GM12878 (cell line): ENCODE data around the gene SORT1. TPM values are rescaled to one million over a fixed set of nuclear protein-coding genes. Genes with fewer than 3 reads are reported as not detected.

Experiments
- ATAC-seq: fragments of 200-7000 bp; cut with Tn5 transposase; 3 replicates; pipeline ENCODE4 v1.9.1; 2020; ENCODE audit warnings: mild to moderate bottlenecking, moderate library complexity
- BruUV-seq: library from RNA; stranded (reverse); fragments of 400-500 nt; replicated peaks from 2 replicates; lab custom pipeline; 2021; lab: Mats Ljungman, UMichigan
- CTCF ChIA-PET: fragments of 300-600 bp; sonication (Branson Sonifier 250); formaldehyde crosslinking; extraction: SDS; loops from one replicate; lab custom pipeline; 2021; ENCODE audit warnings: inconsistent platforms; lab: Yijun Ruan, JAX
- POLR2A ChIA-PET: fragments of 350-600 bp; formaldehyde crosslinking; extraction: SDS; loops from one replicate; lab custom pipeline; 2021; ENCODE audit warnings: inconsistent platforms; lab: Charles Lee
- RAD21 ChIA-PET: fragments of 300-600 bp; sonication (Branson Sonifier 250); formaldehyde crosslinking; loops from one replicate; lab custom pipeline; 2023; ENCODE audit warnings: antibody characterized with exemption; ENCODE audit not compliant: unreplicated experiment; lab: Charles Lee
- SMC1A ChIA-PET: fragments of 300-600 bp; sonication (Branson Sonifier 250); formaldehyde crosslinking; loops from one replicate; lab custom pipeline; 2023; ENCODE audit not compliant: unreplicated experiment, uncharacterized antibody; lab: Charles Lee
- DNase-seq: peaks from one replicate; pipeline ENCODE4 v3.0.0-alpha.2; 2011; ENCODE audit warnings: low read depth, low spot score
- FAIRE-seq: peaks from 3 replicates; lab custom pipeline; 2011; peaks lifted over from hg19 to GRCh38; lab: Jason Lieb, UNC
- H2AFZ ChIP-seq: 2 replicates; pipeline ENCODE4 v1.6.0; 2011; ENCODE audit warnings: low read depth, low read length, control low read depth; ENCODE audit not compliant: control insufficient read depth
- H3K27ac ChIP-seq: 2 replicates; pipeline ENCODE4 v1.5.1; 2011; ENCODE audit warnings: control low read depth; ENCODE audit not compliant: control insufficient read depth, insufficient read depth
- H3K27me3 ChIP-seq, 2 experiments: replicated peaks in 1 of 2; 2 replicates each; pipeline versions ENCODE4 v1.6.0 to v1.6.1; 2011; ENCODE audit warnings: low read length in 1 of 2; ENCODE audit not compliant: control insufficient read depth in 2 of 2, insufficient read depth in 2 of 2
- H3K36me3 ChIP-seq, 2 experiments: 2 replicates each; pipeline ENCODE4 v1.5.1; 2011; ENCODE audit warnings: low read length in 1 of 2; ENCODE audit not compliant: control insufficient read depth in 2 of 2, insufficient read depth in 2 of 2
- H3K4me1 ChIP-seq: 2 replicates; pipeline ENCODE4 v1.6.1; 2011; ENCODE audit warnings: mild to moderate bottlenecking, low read length, moderate library complexity, mixed read lengths; ENCODE audit not compliant: control insufficient read depth, insufficient read depth
- H3K4me2 ChIP-seq: 2 replicates; pipeline ENCODE4 v1.6.0; 2011; ENCODE audit warnings: control low read depth; ENCODE audit not compliant: control insufficient read depth, insufficient read depth
- H3K4me3 ChIP-seq: fragments of 200-600 bp; sonication (generic); 2 replicates; pipeline ENCODE4 v1.5.1; 2016
- H3K79me2 ChIP-seq: 2 replicates; pipeline ENCODE4 v1.6.0; 2011; ENCODE audit warnings: low read length; ENCODE audit not compliant: control insufficient read depth, insufficient read depth
- H3K9ac ChIP-seq: 2 replicates; pipeline ENCODE4 v1.8.0; 2011; ENCODE audit warnings: low read length, control low read depth, mixed read lengths; ENCODE audit not compliant: control insufficient read depth, insufficient read depth
- H3K9me3 ChIP-seq: replicated peaks from 3 replicates; pipeline ENCODE4 v1.5.1; 2011; ENCODE audit warnings: mild to moderate bottlenecking, low read length; ENCODE audit not compliant: control insufficient read depth, insufficient read depth
- H4K20me1 ChIP-seq: 2 replicates; pipeline ENCODE4 v1.6.0; 2011; ENCODE audit not compliant: control insufficient read depth, insufficient read depth
- POLR2AphosphoS5 ChIP-seq: IDR thresholded peaks from 2 replicates; pipeline ENCODE4 v1.6.1; 2011; ENCODE audit warnings: mild to moderate bottlenecking, low read length, inconsistent platforms
- TBL1XR1 ChIP-seq: IDR thresholded peaks from 2 replicates; pipeline ENCODE4 v1.6.1; 2012; ENCODE audit warnings: low read depth, low read length, improper control_type of control experiment
- WGBS: methylation state at CpG from one replicate; pipeline ENCODE4 v1.1.6; 2016; ENCODE audit warnings: low lambda C conversion rate; ENCODE audit not compliant: insufficient replicate concordance, insufficient coverage; ENCODE audit errors: missing lambda C conversion rate; 5-methylcytosine and 5-hydroxymethylcytosine counted together
- in situ Hi-C: fragments of 300-500 bp; cut with MboI; formaldehyde crosslinking; loops from 9 replicates; pipeline ENCODE4 v1.14.3; 2018; ENCODE audit warnings: mixed read lengths
- intact Hi-C: fragments of 100-400 bp; cut with micrococcal nuclease; formaldehyde crosslinking; loops from one replicate; pipeline ENCODE4 v1.14.2; 2022; ENCODE audit not compliant: unreplicated experiment
- polyA plus RNA-seq, 11 experiments: library from polyadenylated mRNA; depleted of rRNA in 4 of 11; unstranded in 6 of 11; stranded (reverse) in 5 of 11; fragments of >200 nt; fragmentation: Nextera tagmentation in 4 of 11; fragmentation: Illumina TruSeq in 1 of 11; extraction: Ambion mirVana in 4 of 11; extraction: Trizol in 1 of 11; gene quantifications; 1 replicate in 1 of 11; 2 replicates in 10 of 11; pipeline versions ENCODE4 v1.2.1 to v1.2.3, GENCODE V29; 2011 to 2016; ENCODE audit warnings: inconsistent platforms in 2 of 11, missing spikeins in 2 of 11, low read depth in 1 of 11
- total RNA-seq, 4 experiments: library from RNA; depleted of rRNA in 3 of 4; stranded (reverse); fragments of >200 nt in 3 of 4; fragmentation: Illumina TruSeq in 1 of 4; extraction: Trizol in 1 of 4; gene quantifications; 2 replicates each; pipeline versions ENCODE4 v1.2.1 to v1.2.3, GENCODE V29; 2013 to 2021
- TF ChIP-seq, protein P1 (sequence below): fragments of 450-650 bp; IDR thresholded peaks from 2 replicates; pipeline ENCODE4 v1.6.1; 2016; ENCODE audit warnings: mild to moderate bottlenecking, moderate library complexity, borderline replicate concordance

SORT1 gene
- total and polyA plus RNA-seq, 10 of the 15 experiments (the other 5 are each of a cell fraction or from before 2014, with no cell fraction given): 0.06 to 1.9 (median 0.33) TPM; not detected in 1

- BruUV-seq: no TSS peak
- H2AFZ ChIP-seq: no peak overlapping the region
- SMC1A ChIA-PET: interaction anchor here (0.8 to 1.7 kb wide), 5 partner anchors 13 to 284 kb away, joined by 3 to 10 read pairs (median 6); partner anchors contain the start of gene GNAI3
- ATAC-seq (no peak), DNase-seq (no peak), FAIRE-seq (no peak)
- in situ Hi-C loops: loop anchor here (5.0 kb wide), 2 partner anchors 138 to 268 kb away; no protein-coding TSS in a partner anchor
- WGBS: 32% methylated on average over 9 of the region's 9 CpGs
- H3K9ac ChIP-seq: no peak overlapping the region
- intact Hi-C loops: no loop called here
- H3K4me1 ChIP-seq: no peaks in the 10 kb centered on the region
- POLR2A ChIA-PET: no interaction called here
- RAD21 ChIA-PET: interaction anchor here (0.8 to 1.4 kb wide), 3 partner anchors 134 to 267 kb away, joined by 3 to 6 read pairs (median 5); no protein-coding TSS in a partner anchor
- no peaks in the 10 kb centered on the region for H4K20me1 ChIP-seq
- no peaks in the 10 kb centered on the region for H3K36me3 ChIP-seq
- no peak overlapping the region for H3K4me3 ChIP-seq
- no peaks in the 10 kb centered on the region for H3K9me3 ChIP-seq
- TF ChIP-seq POLR2AphosphoS5 (no peak), TBL1XR1 (no peak)
- TF ChIP-seq, protein P1, sequence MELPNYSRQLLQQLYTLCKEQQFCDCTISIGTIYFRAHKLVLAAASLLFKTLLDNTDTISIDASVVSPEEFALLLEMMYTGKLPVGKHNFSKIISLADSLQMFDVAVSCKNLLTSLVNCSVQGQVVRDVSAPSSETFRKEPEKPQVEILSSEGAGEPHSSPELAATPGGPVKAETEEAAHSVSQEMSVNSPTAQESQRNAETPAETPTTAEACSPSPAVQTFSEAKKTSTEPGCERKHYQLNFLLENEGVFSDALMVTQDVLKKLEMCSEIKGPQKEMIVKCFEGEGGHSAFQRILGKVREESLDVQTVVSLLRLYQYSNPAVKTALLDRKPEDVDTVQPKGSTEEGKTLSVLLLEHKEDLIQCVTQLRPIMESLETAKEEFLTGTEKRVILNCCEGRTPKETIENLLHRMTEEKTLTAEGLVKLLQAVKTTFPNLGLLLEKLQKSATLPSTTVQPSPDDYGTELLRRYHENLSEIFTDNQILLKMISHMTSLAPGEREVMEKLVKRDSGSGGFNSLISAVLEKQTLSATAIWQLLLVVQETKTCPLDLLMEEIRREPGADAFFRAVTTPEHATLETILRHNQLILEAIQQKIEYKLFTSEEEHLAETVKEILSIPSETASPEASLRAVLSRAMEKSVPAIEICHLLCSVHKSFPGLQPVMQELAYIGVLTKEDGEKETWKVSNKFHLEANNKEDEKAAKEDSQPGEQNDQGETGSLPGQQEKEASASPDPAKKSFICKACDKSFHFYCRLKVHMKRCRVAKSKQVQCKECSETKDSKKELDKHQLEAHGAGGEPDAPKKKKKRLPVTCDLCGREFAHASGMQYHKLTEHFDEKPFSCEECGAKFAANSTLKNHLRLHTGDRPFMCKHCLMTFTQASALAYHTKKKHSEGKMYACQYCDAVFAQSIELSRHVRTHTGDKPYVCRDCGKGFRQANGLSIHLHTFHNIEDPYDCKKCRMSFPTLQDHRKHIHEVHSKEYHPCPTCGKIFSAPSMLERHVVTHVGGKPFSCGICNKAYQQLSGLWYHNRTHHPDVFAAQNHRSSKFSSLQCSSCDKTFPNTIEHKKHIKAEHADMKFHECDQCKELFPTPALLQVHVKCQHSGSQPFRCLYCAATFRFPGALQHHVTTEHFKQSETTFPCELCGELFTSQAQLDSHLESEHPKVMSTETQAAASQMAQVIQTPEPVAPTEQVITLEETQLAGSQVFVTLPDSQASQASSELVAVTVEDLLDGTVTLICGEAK: no peak
- H3K79me2 ChIP-seq: no peaks in the 10 kb centered on the region
- H3K4me2 ChIP-seq: no peak overlapping the region
- no peaks in the 10 kb centered on the region for H3K27me3 ChIP-seq
- no peak overlapping the region for H3K27ac ChIP-seq
- CTCF ChIA-PET: interaction anchor here (1.4 to 4.6 kb wide), 4 partner anchors 13 to 268 kb away, joined by 3 to 45 read pairs (median 15); partner anchors contain the start of gene SORT1
Measured at GRCh38 chr1:109264379-109264755, 133.4 kb downstream of the SORT1 start.
